Mononuclear cell (primary cell): ENCODE measurements around the gene HHATL. TPM values are rescaled to one million over a fixed set of nuclear protein-coding genes. Genes with fewer than 3 reads are reported as not detected.

Experiments
- H3K27me3 ChIP-seq: 2 replicates; pipeline ENCODE4 v1.6.0; 2011; ENCODE audit warnings: low read length, control low read depth; ENCODE audit not compliant: insufficient read depth
- H3K4me1 ChIP-seq: 2 replicates; pipeline ENCODE4 v1.5.1; 2011; ENCODE audit warnings: mild to moderate bottlenecking, low read length, control low read depth; ENCODE audit not compliant: insufficient read depth
- H3K4me3 ChIP-seq: 2 replicates; pipeline ENCODE4 v1.5.1; 2011; ENCODE audit warnings: mild to moderate bottlenecking, low read length, moderate library complexity
- H3K9me3 ChIP-seq: 2 replicates; pipeline ENCODE4 v1.5.1; 2011; ENCODE audit warnings: low read depth, mild to moderate bottlenecking, control low read depth, low read length
- total RNA-seq: library from RNA; depleted of rRNA; stranded (reverse); fragments of >200 nt; gene quantifications from one replicate; pipeline ENCODE4 v1.2.3, GENCODE V29; 2012

HHATL gene
- total RNA-seq, 1 donor: not detected

- no peaks in the 10 kb centered on the region for H3K27me3 ChIP-seq
- H3K9me3 ChIP-seq: no peaks in the 10 kb centered on the region
- H3K4me3 ChIP-seq: no peak overlapping the region
- H3K4me1 ChIP-seq: no peaks in the 10 kb centered on the region
These were observed 37.0 kb upstream of the HHATL start for GRCh38 chr3:42739401-42740158.

- Histone ChIP-seq H3K9me3 (no peaks in the 10 kb centered on the region), H3K4me1 (no peaks in the 10 kb centered on the region), H3K27me3 (no peaks in the 10 kb centered on the region), H3K4me3 (no peak overlapping the region)
These were observed 33.9 kb upstream of the HHATL start for GRCh38 chr3:42736531-42736930.

GRCh38 chr3:42736081-42736480 is 33.5 kb upstream of the HHATL start:
- Histone ChIP-seq H3K27me3 (no peaks in the 10 kb centered on the region), H3K4me1 (no peaks in the 10 kb centered on the region), H3K9me3 (no peaks in the 10 kb centered on the region), H3K4me3 (no peak overlapping the region)

- Histone ChIP-seq H3K4me1 (no peaks in the 10 kb centered on the region), H3K4me3 (no peak overlapping the region), H3K27me3 (no peaks in the 10 kb centered on the region), H3K9me3 (no peaks in the 10 kb centered on the region)
These were observed 33.0 kb upstream of the HHATL start for GRCh38 chr3:42735615-42736014.

GRCh38 chr3:42735019-42735418 is 32.4 kb upstream of the HHATL start:
- no peaks in the 10 kb centered on the region for H3K27me3 ChIP-seq
- H3K4me1 ChIP-seq: no peaks in the 10 kb centered on the region
- no peak overlapping the region for H3K4me3 ChIP-seq
- no peaks in the 10 kb centered on the region for H3K9me3 ChIP-seq

GRCh38 chr3:42734263-42734860 is 31.8 kb upstream of the HHATL start:
- Histone ChIP-seq H3K27me3 (no peaks in the 10 kb centered on the region), H3K4me3 (no peak overlapping the region), H3K9me3 (no peaks in the 10 kb centered on the region), H3K4me1 (no peaks in the 10 kb centered on the region)

- no peaks in the 10 kb centered on the region for H3K4me1 ChIP-seq
- no peaks in the 10 kb centered on the region for H3K27me3 ChIP-seq
- no peaks in the 10 kb centered on the region for H3K9me3 ChIP-seq
- no peak overlapping the region for H3K4me3 ChIP-seq
These were observed 31.1 kb upstream of the HHATL start for GRCh38 chr3:42733501-42734262.

GRCh38 chr3:42732829-42733459 is 30.3 kb upstream of the HHATL start:
- no peaks in the 10 kb centered on the region for H3K4me1 ChIP-seq
- H3K9me3 ChIP-seq: no peaks in the 10 kb centered on the region
- no peak overlapping the region for H3K4me3 ChIP-seq
- no peaks in the 10 kb centered on the region for H3K27me3 ChIP-seq

GRCh38 chr3:42732196-42732828 is 29.7 kb upstream of the HHATL start:
- Histone ChIP-seq H3K27me3 (no peaks in the 10 kb centered on the region), H3K4me1 (no peaks in the 10 kb centered on the region), H3K9me3 (no peaks in the 10 kb centered on the region), H3K4me3 (no peak overlapping the region)

- H3K4me1 ChIP-seq: no peaks in the 10 kb centered on the region
- no peak overlapping the region for H3K4me3 ChIP-seq
- H3K27me3 ChIP-seq: no peaks in the 10 kb centered on the region
- no peaks in the 10 kb centered on the region for H3K9me3 ChIP-seq
These were observed 29.0 kb upstream of the HHATL start for GRCh38 chr3:42731476-42732195.

- Histone ChIP-seq H3K9me3 (no peaks in the 10 kb centered on the region), H3K4me1 (no peaks in the 10 kb centered on the region), H3K4me3 (no peak overlapping the region), H3K27me3 (no peaks in the 10 kb centered on the region)
These were observed 28.3 kb upstream of the HHATL start for GRCh38 chr3:42730706-42731420.

- no peaks in the 10 kb centered on the region for H3K9me3 ChIP-seq
- no peaks in the 10 kb centered on the region for H3K27me3 ChIP-seq
- H3K4me1 ChIP-seq: no peaks in the 10 kb centered on the region
- H3K4me3 ChIP-seq: no peak overlapping the region
These were observed 27.7 kb upstream of the HHATL start for GRCh38 chr3:42730294-42730693.

- no peaks in the 10 kb centered on the region for H3K27me3 ChIP-seq
- H3K4me1 ChIP-seq: no peaks in the 10 kb centered on the region
- no peak overlapping the region for H3K4me3 ChIP-seq
- no peaks in the 10 kb centered on the region for H3K9me3 ChIP-seq
These were observed 27.0 kb upstream of the HHATL start for GRCh38 chr3:42729404-42730145.
